ENCODE data around the gene SLC6A13.

The SLC6A13 gene

GRCh38 chr12:174124-174523 is 88.5 kb downstream of the SLC6A13 start:
- Histone ChIP-seq H3K9me3 (ENCODE audit: control insufficient read depth, insufficient read depth, low read length) (no peaks in the 10 kb centered on the region), H3K36me3 (ENCODE audit: insufficient read depth, low read length) (no peaks in the 10 kb centered on the region), H3K4me1 (ENCODE audit: insufficient read depth, low read length) (peaks cover 36% of the 10 kb centered on the region), H3K9ac (ENCODE audit: low read depth, low read length) (no peak overlapping the region)

GRCh38 chr12:172732-173161 is 89.9 kb downstream of the SLC6A13 start:
- Histone ChIP-seq H3K9ac (ENCODE audit: low read depth, low read length) (no peak overlapping the region), H3K9me3 (ENCODE audit: control insufficient read depth, insufficient read depth, low read length) (no peaks in the 10 kb centered on the region), H3K4me1 (ENCODE audit: insufficient read depth, low read length) (peaks cover 47% of the 10 kb centered on the region)

GRCh38 chr12:171743-172676 is 90.6 kb downstream of the SLC6A13 start:
- no peaks in the 10 kb centered on the region for H3K9me3 ChIP-seq (ENCODE audit: control insufficient read depth, insufficient read depth, low read length)
- no peak overlapping the region for H3K9ac ChIP-seq (ENCODE audit: low read depth, low read length)
- no peaks in the 10 kb centered on the region for H3K36me3 ChIP-seq (ENCODE audit: insufficient read depth, low read length)
- H3K4me1 ChIP-seq (ENCODE audit: insufficient read depth, low read length), result peaks cover 50% of the 10 kb centered on the region

More at GRCh38 chr12:172732-173161, 89.9 kb downstream of the SLC6A13 start:
- H3K36me3 ChIP-seq (ENCODE audit: insufficient read depth, low read length), result no peaks in the 10 kb centered on the region

GRCh38 chr12:171276-171675 is 91.4 kb downstream of the SLC6A13 start:
- Histone ChIP-seq H3K4me1 (ENCODE audit: insufficient read depth, low read length) (peaks cover 42% of the 10 kb centered on the region), H3K9ac (ENCODE audit: low read depth, low read length) (no peak overlapping the region), H3K36me3 (ENCODE audit: insufficient read depth, low read length) (no peaks in the 10 kb centered on the region), H3K9me3 (ENCODE audit: control insufficient read depth, insufficient read depth, low read length) (no peaks in the 10 kb centered on the region)

All from ES-I3 (cell line).